Measurements from ENCODE around the gene KLF7.

Gene KLF7

DNA sequence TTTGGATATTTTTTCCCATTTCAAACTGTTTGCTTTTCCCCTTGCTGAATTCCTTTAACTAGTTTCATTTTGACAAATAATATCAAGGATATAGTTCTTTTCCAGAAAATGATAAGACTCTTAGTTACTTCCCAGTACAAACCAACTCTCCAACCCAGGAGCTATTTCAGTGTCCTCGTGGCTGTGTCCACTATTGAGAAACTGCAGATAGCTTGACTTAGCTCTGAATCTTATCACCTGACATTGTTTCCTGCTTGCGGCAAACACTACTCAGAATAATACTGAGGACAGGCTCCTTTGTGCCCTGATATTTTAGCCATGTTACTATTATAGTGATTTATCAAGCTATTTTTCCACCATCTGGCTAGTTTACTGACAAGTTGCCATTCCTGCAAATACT, 74.6 kb downstream of the KLF7 start:
- no peak for DNase-seq (ENCODE audit: low spot score)

DNA sequence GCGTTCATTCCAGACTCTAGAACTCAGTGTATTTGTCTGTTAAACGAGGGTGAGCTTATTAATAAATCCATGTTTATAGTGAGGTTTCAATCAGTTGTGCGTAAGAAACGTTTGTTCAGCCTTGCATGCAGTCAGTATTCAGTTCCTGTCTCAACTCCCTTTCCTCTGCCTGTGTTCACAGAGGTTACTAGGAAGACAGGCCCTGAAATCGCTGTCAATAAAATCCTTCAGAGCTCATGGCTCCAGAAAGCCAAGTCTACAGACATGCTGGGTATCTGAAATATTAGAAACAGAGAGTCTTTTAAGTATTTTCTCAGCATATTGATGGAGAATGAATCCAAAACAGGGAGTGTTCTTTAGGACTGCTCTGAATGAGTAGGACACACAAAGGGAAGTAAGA, 75.4 kb downstream of the KLF7 start:
- no peak for DNase-seq (ENCODE audit: low spot score)

DNA sequence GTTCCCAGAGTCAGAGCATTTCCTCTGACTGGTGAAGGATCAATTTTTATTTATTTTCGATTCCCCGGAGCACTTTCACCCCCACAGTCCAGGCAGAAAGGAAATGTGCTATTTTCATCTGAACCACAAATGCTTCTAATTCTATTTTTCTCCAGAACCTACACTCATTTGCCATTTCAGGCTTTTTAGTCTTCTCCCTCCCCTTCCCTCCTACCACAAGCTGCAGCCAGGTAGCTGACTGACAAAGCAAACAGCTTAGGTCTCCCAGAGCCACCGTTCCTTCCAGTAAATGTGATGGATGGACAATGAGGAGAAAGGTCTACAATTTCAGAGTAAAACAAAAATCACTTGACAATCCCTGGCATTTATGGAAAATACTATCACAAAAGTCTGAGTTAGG, 76.9 kb downstream of the KLF7 start:
- no peak for DNase-seq (ENCODE audit: low spot score)

DNA sequence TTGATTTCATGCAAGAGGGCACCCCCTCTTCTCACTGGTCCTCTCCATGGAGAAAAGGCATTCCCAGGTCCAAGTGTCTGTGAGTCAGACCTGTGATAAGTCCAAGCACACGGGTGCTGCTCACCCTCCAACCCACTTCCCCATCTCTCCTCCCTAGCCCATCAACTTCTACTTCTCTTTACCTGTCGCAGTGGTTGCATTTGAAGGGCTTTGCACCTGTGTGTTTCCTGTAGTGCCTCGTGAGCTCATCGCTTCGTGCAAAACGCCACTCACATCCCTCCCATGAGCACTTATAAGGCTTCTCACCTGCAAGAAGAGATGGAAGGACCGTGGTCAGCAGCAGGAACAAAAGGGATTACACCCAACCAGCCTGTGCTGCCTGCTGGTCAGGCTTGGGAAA, 77.5 kb downstream of the KLF7 start:
- DNase-seq (ENCODE audit: low spot score): no peak

DNA sequence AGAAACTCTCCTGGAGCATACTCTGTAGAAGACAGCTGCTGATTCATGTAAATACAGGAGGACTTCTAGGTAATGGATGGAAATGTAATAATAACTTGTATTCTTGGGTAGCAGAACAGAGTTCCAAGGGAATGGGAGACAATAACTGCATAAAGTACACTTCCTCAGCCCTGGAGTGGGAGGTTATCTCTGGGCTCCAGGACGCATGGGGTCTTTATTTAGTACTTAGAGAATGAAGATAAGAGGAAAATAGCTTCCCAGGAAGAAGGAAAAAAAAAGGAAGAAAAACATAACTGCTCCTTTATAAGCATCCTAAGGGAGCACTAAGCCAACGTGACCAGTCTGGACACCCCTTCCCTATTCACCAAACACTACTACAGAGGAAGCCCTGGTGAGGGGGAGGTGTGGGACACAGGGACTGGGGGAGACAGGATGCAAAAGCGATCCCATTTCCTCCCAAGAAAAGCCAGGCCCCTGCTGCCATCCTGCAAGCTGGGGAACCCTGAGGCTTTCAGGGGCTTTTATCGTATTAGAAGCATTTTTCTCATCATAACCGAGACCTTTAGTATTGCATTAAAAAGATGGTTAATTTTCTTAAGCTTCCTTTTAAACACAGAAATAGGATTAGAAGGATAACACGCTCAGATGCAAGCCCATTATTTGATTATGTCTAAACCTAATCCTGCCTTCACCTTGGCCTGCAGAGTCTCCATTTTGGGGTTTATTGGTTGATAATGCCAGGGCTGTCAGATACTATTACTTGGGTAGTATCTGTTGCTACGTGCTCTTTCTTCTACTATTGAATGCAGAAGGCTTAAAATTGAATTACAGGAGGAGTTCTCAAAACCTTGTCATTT, 78.5 kb downstream of the KLF7 start:
- no peak for DNase-seq (ENCODE audit: low spot score)

DNA sequence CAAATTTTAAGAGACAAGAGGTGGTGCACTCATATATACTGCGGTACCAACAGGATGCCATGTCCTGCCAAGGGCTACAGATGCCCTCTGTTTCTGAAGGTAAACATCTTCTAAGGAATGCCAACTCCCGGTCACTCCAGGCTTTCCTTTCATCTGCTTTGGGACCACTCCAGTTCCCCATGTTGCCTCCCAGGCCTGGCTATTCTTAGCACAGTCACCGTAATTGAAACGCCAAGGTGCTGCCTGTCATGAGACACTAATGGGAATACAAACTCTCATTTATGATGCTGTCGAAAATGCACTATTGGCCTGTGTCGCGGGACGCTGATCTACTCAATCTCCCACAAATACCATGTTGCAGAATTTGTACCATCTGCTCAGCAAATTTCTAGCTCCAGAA, 79.6 kb downstream of the KLF7 start:
- DNase-seq (ENCODE audit: low spot score): no peak

DNA sequence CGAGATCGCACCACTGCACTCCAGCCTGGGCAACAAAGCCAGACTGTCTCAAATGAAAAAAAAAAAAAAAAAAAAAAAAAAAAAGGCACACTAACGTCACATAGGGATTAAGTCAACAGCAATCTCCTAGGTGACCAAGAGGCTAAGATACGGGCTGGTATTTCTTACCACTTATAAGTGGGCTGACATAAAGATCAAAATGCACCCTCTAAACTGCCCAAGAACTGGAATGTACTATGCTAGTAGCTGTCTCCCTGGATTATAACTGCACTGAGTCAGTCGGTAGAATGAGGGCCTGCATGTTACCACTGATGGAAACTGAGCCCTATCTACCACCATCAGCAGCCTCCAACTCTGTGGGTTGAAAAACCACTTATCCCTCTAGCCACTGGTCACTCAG, 80.6 kb downstream of the KLF7 start:
- DNase-seq (ENCODE audit: low spot score): no peak

DNA sequence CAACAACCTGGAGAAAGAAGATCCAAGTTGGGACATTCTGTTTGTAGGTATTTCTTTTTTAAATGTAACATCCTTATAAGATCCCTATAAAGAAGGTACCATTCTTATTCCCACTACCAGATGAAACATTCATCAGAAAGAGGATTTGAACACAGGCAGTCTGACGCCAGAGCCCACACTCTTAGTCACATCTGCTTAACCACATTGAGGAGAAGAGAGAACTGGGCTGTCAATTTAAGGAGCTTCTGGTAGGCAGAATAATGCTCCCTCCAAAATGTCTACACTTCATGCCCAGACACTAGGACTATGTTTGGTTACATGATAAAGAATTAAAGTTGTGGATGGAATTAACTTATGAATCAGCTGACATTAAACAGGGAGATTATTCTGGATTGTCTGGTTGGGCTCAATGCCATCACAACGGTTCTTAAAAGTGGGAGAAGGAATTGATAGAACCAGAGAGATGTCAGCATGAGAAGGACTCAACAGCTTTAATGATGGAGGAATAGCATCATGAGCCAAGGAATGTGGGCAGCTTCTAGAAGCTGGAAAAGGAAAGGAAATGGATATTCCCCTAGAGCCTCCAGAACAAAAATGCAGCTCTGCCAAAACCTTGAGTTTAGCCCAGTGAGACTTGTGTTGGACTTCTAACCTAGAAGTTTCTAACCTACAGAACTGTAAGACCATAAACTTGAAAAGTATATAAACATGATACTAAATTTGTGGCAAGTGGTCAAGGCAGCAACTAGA, 82.2 kb downstream of the KLF7 start:
- no peak for DNase-seq (ENCODE audit: low spot score)

DNA sequence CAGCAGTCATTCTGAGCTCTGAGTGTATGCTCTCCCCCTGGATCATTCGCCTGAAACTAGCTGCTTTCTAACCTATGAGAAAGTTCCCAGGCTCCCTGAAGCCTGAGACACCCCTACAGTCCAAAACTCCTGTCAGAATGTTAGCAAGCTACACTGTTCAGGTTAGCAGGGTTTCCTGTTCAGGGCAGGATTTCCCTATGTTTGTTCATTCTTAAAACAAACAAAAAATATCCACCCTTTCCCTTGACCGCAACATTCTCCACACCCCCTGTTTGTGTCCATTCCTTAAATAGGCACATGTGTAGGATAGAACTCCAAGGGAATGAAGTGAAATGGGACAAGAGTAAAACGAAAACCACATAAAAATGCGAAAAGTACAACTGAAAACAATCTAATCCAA, 83.1 kb downstream of the KLF7 start:
- no peak for DNase-seq (ENCODE audit: low spot score)

DNA sequence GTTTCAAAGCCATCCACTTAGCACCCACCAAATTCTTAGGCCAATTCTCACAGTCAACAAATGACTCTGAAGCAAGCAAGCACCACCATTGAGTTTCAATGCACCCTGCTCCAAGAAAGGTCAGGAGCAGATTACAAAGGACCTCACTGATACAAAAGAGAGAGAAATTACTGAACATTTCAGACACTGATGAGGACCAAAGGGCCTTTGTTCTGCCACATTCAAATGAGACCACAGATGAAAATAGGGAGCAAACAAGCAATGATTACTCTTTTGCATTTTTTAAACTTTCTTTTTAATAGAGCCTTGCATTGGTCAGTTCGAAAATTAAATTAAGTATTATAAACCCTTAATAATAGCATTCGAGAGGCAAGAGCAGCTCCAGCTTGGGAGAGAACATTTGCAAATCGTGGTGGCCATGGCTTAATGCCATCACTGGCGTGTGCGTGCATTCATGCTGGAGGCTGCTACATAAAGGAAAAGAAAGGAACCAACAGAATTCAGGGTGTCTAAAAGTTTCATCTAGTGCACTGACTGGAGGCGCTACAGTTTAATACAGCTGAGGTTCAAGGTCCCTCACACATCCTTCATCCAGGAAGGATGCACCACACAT, 87.5 kb downstream of the KLF7 start:
- DNase-seq (ENCODE audit: low spot score): no peak

DNA sequence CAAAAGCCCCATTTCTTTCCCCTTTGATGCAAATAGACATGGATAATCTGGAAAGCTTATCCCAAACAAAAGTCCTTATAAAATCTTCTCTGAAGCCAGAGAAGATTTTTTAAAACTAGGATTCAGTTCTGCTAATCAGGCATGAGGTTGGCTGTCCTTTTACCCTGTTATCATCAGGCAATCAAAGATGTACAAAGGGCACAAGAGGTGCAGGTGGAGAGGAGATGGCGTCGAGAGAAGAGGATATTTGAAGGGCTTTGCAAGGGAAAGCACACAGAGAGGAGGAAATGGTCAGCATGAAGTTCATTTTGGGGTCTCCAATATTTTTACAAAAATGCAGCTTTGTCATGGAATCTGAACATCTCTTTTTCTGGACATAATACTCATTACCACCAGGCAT, 88.5 kb downstream of the KLF7 start:
- DNase-seq (ENCODE audit: low spot score): no peak

DNA sequence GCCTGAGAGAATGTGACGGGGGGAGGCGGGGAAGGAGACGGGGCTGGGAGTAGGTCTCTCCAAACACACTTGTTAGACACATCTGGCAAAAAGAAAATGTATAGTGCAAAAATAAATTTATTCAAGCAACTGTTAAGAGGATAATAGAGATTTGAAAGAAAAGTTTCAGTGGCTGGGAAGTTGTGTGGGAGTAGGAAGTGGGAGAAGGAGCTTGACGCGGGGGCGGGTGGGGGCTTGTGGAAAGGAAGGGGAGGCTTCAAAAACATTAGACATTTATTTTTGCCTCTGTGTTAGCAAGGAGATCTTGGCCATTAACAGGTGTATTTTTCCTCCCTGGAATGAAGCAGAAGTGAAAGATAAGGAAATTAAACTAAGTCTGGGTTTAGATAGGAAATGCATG, 90.3 kb downstream of the KLF7 start:
- DNase-seq (ENCODE audit: low spot score): no peak

DNA sequence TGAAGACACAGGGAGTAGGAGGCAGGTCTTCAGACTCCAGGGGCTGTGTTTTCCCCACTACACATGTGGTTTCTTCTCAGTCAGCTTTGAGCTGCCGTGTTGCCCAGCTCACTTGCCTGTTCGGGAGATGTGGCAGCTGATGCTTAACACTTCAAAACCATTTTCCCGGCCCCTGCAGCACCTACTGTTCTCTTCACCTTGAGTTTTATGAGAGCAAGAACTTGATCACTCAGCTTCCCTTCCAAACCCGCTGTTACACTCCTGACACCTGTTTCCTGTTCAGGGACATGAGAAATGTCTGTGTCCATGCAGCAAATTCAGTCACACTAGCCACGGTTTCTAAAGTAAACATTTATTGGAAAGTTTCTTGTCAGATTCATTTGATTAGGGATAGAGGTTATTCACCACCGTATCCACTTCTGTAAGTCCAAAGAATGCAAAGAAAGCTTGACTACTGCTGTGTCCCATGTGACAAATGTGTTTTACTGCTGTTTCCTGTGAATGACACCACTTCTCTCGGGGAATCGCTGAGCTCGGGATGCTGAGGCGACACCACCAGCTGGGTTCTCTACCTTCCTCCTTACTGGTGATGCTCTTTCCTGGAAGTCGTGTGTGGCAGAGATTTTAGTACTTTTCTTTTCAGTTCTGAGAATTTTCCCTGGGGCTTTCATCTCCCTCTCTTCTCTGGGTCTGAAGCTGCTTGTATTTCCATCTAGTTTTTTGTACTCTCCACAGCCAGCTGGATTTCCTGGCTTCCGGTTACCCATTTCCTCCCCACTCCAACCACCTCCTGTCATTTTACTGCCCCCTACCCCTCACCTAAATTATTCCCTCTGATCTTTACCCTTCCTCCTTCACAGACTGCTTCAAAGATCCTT, 91.7 kb downstream of the KLF7 start:
- DNase-seq (ENCODE audit: low spot score): no peak

DNA sequence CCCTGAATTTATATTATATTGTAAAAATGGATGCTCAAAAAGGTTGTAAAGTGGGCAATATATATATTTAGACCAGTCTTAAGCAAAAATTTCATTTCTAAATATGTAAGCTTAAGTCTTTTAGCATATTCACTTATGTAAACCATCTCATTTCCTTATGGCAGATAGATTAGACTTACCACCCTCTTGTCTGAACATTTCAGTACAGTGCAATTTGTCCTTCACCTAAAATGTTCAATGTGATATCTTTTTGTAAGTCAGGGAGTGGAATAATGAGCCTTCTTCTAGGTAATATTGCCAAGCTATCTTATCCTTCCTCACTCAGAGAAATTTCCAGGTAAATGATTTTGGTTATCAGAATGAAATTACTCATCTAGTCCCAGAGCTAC, 92.3 kb downstream of the KLF7 start:
- no peak for DNase-seq (ENCODE audit: low spot score)

DNA sequence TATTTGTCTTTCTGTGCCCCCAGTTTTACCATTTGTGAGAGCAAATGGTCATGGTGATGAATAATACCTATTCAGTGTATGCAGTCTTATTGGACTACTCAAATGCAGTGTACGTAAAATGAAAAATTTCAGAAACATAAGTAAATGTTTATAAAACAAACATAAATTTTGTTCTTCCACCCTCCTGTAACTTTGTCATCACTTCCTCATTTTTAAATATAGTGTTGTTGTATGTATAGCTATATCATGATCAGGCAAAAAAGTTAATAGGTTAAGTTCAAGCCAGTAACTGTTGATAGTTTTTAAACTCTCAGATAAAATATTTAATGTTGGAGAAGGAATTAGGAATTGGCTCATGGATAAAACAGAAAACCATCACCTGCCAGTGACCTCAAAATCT, 93.2 kb downstream of the KLF7 start:
- DNase-seq (ENCODE audit: low spot score): no peak

DNA sequence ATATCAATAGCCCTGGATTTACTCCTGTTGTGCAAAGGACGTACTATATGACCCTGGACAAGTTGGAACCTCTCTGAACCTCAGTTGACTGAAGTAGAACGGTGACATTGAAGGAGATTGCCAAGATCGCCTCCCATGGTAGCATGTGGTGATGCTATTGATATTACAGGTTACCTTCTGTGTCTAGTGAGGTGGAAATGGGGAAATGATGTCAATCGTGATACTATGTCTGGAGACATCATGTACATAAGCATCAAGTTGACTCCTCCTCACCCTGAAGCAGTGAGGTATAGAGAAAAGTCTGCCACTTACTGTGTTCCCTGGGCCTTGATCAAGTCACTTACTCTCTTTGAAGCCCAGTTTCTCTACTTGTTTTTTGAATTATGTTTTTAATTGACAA, 93.9 kb downstream of the KLF7 start:
- no peak for DNase-seq (ENCODE audit: low spot score)

DNA sequence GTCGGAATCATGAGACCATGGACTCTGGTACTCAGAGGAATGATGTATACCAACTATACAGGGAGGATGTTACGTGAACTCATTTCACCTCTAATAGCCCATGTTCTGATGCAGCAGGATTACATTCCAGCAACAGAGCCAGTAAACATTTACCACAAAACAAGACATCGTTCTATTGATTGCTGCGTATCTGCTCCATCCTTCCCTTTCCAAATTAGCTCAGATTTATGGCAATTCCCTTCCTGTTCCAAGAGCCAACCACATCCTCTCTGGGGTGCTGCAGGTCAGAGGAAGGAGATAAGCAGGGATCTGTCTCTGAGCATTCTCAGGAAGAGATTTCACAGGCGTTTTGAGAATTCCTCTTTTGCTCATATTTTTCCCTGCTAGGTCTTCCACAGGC, 98.3 kb downstream of the KLF7 start:
- no peak for DNase-seq (ENCODE audit: low spot score)

DNA sequence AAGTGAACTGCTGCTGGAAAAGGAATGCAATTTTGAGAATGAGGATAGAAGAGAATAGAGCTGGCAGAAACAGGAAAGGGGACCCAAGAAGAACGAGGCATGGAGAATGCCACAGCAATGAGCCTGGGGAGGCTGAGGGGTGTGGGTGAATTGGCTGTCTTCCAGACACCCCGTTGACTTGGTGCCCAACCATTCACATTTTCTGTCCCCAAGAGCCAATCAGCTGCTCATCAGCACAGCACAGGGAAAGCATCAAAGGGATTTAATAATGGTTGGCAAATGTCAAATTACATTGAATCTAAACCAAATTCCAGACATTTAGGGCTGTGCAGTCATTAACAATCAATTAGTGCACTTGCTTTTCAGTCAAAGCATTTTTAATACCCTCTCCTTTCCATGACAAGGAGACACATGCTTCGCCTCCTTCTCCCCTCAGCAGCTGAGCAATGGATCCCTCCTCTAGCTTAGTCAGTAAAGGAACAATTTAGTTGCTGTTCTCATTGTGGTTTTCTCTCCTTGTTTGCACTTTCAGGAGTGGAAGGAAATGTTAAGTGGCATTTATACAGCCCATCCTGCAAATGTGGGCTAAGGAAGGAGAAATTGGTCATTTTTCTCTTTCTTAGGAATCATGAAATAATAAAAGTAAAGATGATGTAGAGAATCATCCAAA, 98.8 kb downstream of the KLF7 start:
- DNase-seq (ENCODE audit: low spot score): no peak

DNA sequence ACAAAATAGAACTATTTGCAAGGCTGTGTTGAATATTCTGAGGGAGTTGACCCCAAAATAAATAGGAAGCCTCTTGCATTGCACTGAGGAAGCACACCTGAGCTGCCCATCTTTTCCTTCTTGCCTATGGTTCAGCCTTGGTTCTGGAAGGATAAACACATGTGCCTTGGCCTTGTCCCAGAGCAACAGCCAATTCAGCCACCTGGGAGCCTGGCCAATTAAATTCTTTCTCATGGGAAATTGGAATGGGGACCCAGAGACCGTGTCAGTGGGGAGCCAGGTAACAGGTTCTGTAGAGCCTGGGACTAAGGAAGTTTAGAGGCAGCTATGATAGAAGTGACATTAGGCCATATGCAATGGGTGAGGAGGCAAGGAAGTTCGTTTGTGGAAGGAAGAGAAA, 99.6 kb downstream of the KLF7 start:
- DNase-seq (ENCODE audit: low spot score): no peak

DNA sequence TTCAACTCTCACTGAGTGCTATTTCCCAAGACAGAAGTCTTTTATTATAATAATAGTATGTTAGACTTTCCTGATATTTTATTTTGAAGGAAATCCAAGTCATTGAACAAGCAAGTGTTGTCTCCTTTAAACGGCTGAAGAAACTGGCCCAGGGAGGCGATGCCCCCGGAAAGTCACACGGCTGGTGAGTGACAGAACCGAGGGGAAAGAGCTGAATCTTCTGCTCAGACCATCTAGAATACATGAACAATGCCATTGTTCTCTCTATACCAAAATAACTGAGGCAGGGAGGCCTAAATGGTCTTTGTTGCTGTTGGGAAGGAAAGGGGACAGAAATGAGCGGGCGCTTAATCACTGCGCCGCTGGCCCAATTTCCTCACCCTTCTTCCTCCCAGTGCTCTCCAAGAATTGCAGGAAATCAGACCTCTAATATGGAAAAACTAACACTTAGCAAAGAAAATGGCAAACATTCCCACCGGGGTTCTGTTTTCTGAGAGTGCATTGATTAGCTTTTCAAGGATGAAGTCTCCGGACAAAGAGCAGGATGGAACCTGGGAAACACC, 101.5 kb downstream of the KLF7 start:
- no peak for DNase-seq (ENCODE audit: low spot score)

DNA sequence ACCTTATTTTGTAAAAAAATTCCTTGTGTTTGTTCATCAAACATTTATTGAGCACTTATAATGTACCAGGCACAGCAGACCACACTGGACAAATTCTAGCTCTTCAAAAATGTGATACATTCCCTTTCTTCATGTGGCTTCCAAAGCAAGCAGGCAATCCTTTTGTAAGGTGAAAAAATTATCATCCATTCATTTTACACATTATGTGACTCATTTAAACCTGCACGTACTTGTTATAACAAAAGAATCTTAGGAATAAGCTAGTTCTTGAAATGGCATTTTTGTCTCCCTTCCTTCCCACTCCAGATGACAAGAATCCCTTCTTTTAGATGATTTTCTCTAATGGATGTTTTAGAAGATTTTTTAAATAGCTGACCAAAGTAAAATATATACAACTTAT, 104.6 kb downstream of the KLF7 start:
- no peak for DNase-seq (ENCODE audit: low spot score)
